ENCODE measurements around the gene SEMA5B.

GRCh38 chr3:122944671-122945161 is 82.8 kb downstream of the SEMA5B start:
- TF ChIP-seq EZH2 (IDR thresholded peaks at IDR 0.05; ENCODE audit: low read length, unreplicated experiment) (no peak), CTCF (conservative IDR thresholded peaks at IDR 0.05; ENCODE audit: low read depth, low read length) (no peak)

Data from PC-3 (cell line).